Measurements from ENCODE around the gene HPGDS.

GRCh38 chr4:94348666-94349065, 6.0 kb upstream of the HPGDS start:
- TF ChIP-seq HDGF (IDR thresholded peaks at IDR 0.05; ENCODE audit: borderline replicate concordance) (no peak), FOXK2 (IDR thresholded peaks at IDR 0.05) (no peak), PKNOX1 (IDR thresholded peaks at IDR 0.05) (no peak), SP1 (IDR thresholded peaks at IDR 0.05) (no peak)
